ENCODE results near the gene KIF27. TPM values are rescaled to one million over a fixed set of nuclear protein-coding genes. Genes with fewer than 3 reads are reported as not detected.
"Not testable (repeated sequence)": the region's sequence is repeated elsewhere in the genome, so short reads cannot be mapped to it uniquely, and the experiment has no call there.

The KIF27 gene
- total and polyA plus RNA-seq, 2 donors (not counting 1 experiment from before 2014, with no cell fraction given) = 1.00 to 4.8 TPM

- not testable (repeated sequence) for H3K4me2 ChIP-seq (ENCODE audit: extremely low read depth, insufficient read depth, low read length); H2AFZ ChIP-seq (ENCODE audit: low read length); H3K4me1 ChIP-seq (ENCODE audit: control insufficient read depth, extremely low read depth, insufficient read depth, low read length); H3K79me2 ChIP-seq (ENCODE audit: control insufficient read depth, insufficient read depth, low read length); H3K36me3 ChIP-seq (ENCODE audit: control insufficient read depth, insufficient read depth, low read length); H3K4me3 ChIP-seq (replicated peaks in 1 of 4; ENCODE audit: control extremely low read depth in 1 of 4, insufficient read depth in 1 of 4, low read depth in 3 of 4, low read length in 4 of 4); H3K9me3 ChIP-seq (ENCODE audit: control insufficient read depth, insufficient read depth, low read depth, low read length); H3K27ac ChIP-seq (ENCODE audit: insufficient read depth, low read length); H3K27me3 ChIP-seq (ENCODE audit: control insufficient read depth, insufficient read depth, low read length); H3K9ac ChIP-seq (ENCODE audit: insufficient read depth, low read length); H4K20me1 ChIP-seq (ENCODE audit: control insufficient read depth, extremely low read depth, insufficient read depth, low read length); DNase-seq (ENCODE audit: low read depth in 2 of 2)
Observed at GRCh38 chr9:83875559-83875958, 45.7 kb downstream of the KIF27 start.

DNA sequence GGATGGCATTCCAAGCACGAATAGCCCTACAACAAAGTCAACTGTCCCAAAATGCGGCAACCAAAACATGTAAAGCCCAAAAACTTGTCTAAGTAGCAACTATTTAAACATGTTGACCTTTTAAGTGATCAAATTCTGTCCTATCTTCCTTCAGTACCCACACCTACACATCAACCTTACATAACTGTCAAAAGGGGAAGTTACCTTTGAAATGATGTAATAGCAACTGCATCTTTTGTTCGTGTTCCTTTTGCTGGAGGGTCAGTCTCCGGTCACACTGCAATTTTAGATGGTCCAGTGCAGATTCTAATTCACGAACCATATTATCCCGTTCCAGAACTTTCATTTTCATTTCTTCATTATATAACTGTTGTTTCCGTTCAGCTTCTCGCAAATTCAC is 71.3 kb downstream of the KIF27 start:
- not testable (repeated sequence) for DNase-seq (ENCODE audit: low read depth in 2 of 2); H2AFZ ChIP-seq (ENCODE audit: low read length); H4K20me1 ChIP-seq (ENCODE audit: control insufficient read depth, extremely low read depth, insufficient read depth, low read length); H3K79me2 ChIP-seq (ENCODE audit: control insufficient read depth, insufficient read depth, low read length); H3K4me1 ChIP-seq (ENCODE audit: control insufficient read depth, extremely low read depth, insufficient read depth, low read length); H3K9me3 ChIP-seq (ENCODE audit: control insufficient read depth, insufficient read depth, low read depth, low read length); H3K27ac ChIP-seq (ENCODE audit: insufficient read depth, low read length); H3K4me2 ChIP-seq (ENCODE audit: extremely low read depth, insufficient read depth, low read length); H3K27me3 ChIP-seq (ENCODE audit: control insufficient read depth, insufficient read depth, low read length); H3K9ac ChIP-seq (ENCODE audit: insufficient read depth, low read length); H3K36me3 ChIP-seq (ENCODE audit: control insufficient read depth, insufficient read depth, low read length); H3K4me3 ChIP-seq (replicated peaks in 1 of 4; ENCODE audit: control extremely low read depth in 1 of 4, insufficient read depth in 1 of 4, low read depth in 3 of 4, low read length in 4 of 4)

GRCh38 chr9:83837070-83837643 is 84.1 kb downstream of the KIF27 start:
- H2AFZ ChIP-seq (ENCODE audit: low read length); H3K9me3 ChIP-seq (ENCODE audit: control insufficient read depth, insufficient read depth, low read depth, low read length); H3K27ac ChIP-seq (ENCODE audit: insufficient read depth, low read length); H3K36me3 ChIP-seq (ENCODE audit: control insufficient read depth, insufficient read depth, low read length); H3K27me3 ChIP-seq (ENCODE audit: control insufficient read depth, insufficient read depth, low read length); H3K79me2 ChIP-seq (ENCODE audit: control insufficient read depth, insufficient read depth, low read length); H3K9ac ChIP-seq (ENCODE audit: insufficient read depth, low read length); H3K4me3 ChIP-seq (replicated peaks in 1 of 4; ENCODE audit: control extremely low read depth in 1 of 4, insufficient read depth in 1 of 4, low read depth in 3 of 4, low read length in 4 of 4); H3K4me1 ChIP-seq (ENCODE audit: control insufficient read depth, extremely low read depth, insufficient read depth, low read length); H4K20me1 ChIP-seq (ENCODE audit: control insufficient read depth, extremely low read depth, insufficient read depth, low read length); H3K4me2 ChIP-seq (ENCODE audit: extremely low read depth, insufficient read depth, low read length): not testable (repeated sequence)
- DNase-seq (ENCODE audit: low read depth in 2 of 2) = peak in 1 of 2 donors; percentile 1

DNA sequence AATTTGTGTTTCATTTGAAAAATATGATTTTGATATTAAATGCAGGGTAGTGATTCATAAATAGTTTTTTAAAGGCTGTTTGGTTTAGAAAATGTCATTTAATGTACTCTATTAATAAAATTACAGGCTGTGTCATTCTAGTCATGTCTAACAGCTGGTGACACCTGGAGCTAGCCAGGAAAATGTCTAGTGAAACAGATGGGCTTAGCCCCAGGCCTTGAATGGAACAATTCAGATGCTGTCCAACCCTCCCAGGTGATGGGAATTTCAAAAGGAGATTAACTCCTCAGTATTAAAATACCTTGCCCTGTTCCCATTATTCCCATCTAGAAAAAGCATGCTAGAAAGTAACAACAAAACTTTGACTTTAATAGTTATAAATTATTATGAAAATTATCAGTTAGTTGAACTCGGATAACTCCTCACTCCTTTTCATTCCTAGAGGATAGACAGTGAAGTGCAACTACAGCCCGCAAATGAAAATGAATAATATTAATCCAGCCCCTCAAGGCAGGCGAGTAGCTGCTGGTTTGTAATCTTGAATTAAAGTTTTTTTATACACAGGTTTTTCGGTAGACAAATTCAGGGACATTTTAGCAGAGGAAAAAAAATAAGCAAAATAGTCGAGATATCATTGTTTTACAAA is 90.7 kb downstream of the KIF27 start:
- not testable (repeated sequence) for H3K9me3 ChIP-seq (ENCODE audit: control insufficient read depth, insufficient read depth, low read depth, low read length); H3K27ac ChIP-seq (ENCODE audit: insufficient read depth, low read length); DNase-seq (ENCODE audit: low read depth in 2 of 2); H3K27me3 ChIP-seq (ENCODE audit: control insufficient read depth, insufficient read depth, low read length); H3K4me1 ChIP-seq (ENCODE audit: control insufficient read depth, extremely low read depth, insufficient read depth, low read length); H3K79me2 ChIP-seq (ENCODE audit: control insufficient read depth, insufficient read depth, low read length); H3K4me2 ChIP-seq (ENCODE audit: extremely low read depth, insufficient read depth, low read length); H2AFZ ChIP-seq (ENCODE audit: low read length); H4K20me1 ChIP-seq (ENCODE audit: control insufficient read depth, extremely low read depth, insufficient read depth, low read length); H3K9ac ChIP-seq (ENCODE audit: insufficient read depth, low read length); H3K4me3 ChIP-seq (replicated peaks in 1 of 4; ENCODE audit: control extremely low read depth in 1 of 4, insufficient read depth in 1 of 4, low read depth in 3 of 4, low read length in 4 of 4); H3K36me3 ChIP-seq (ENCODE audit: control insufficient read depth, insufficient read depth, low read length)

GRCh38 chr9:83824986-83825623 is 96.1 kb downstream of the KIF27 start:
- not testable (repeated sequence) for H3K9ac ChIP-seq (ENCODE audit: insufficient read depth, low read length); H3K9me3 ChIP-seq (ENCODE audit: control insufficient read depth, insufficient read depth, low read depth, low read length)

DNA sequence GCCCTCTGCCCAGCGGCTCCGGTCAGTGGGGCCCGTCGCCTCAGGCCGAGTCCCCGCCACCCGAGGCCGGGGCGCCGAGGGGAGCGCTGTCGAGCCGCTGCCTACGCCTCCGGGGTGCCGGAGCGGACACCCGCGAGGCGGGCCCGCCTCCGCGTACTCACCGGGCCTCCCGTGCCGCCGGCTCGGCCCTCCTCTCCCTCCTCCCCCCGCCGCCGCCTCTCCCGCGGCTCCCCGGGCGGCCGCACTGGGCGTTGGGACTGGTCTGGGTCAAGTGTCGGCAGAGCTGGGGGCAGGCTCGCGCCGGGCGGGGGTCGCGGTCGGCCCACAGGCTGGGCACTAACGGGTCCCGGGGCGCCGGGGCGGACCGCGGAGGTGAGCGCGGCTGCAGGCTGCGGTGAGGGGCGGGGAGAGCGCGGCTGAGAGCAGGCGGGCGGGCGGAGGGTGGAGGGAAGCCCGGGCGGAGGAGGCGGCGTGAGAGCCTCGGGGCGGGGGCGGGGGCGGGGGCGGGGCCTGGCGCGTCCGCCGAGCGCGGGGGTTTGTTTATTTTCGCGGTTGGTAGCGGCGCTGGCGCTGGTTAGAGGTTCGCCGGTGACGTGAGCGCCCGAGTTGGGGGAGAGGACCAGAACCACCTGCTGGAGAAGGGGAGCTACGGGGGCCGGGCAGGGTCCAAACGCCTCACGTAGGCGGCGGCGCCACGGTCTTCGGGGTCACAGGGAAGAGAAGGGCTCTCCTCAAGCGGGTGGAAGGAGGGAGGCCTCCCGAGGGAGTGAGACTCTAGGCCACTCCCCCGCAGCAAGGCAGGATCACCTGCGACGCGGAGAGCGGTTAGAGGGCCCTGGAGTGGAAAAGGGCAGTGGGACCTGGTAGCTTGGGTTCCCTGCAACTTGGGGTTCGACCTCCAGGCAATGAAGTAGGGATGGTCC is 103.6 kb downstream of the KIF27 start, which contains the start of gene GKAP1:
TSS of gene GKAP1 (minus strand) at position 414 of the 923 bp plus-strand sequence. CDS start 11,252 bp downstream, outside the sequence.
- not testable (repeated sequence) for H3K27ac ChIP-seq (ENCODE audit: insufficient read depth, low read length); H3K36me3 ChIP-seq (ENCODE audit: control insufficient read depth, insufficient read depth, low read length); H3K79me2 ChIP-seq (ENCODE audit: control insufficient read depth, insufficient read depth, low read length); H3K27me3 ChIP-seq (ENCODE audit: control insufficient read depth, insufficient read depth, low read length); H3K9me3 ChIP-seq (ENCODE audit: control insufficient read depth, insufficient read depth, low read depth, low read length); H4K20me1 ChIP-seq (ENCODE audit: control insufficient read depth, extremely low read depth, insufficient read depth, low read length); H3K4me1 ChIP-seq (ENCODE audit: control insufficient read depth, extremely low read depth, insufficient read depth, low read length)
- peak within 1 kb of the TSS; percentile 23 for H2AFZ ChIP-seq (ENCODE audit: low read length)
- peak; percentile 58 to 68 for DNase-seq (ENCODE audit: low read depth in 2 of 2)
- peak within 1 kb of the TSS; percentile 50 for H3K9ac ChIP-seq (ENCODE audit: insufficient read depth, low read length)
- peak within 1 kb of the TSS; percentile 48 to 63 (median 58) for H3K4me3 ChIP-seq (replicated peaks in 1 of 4; ENCODE audit: control extremely low read depth in 1 of 4, insufficient read depth in 1 of 4, low read depth in 3 of 4, low read length in 4 of 4)
- peak within 1 kb of the TSS; percentile 75 for H3K4me2 ChIP-seq (ENCODE audit: extremely low read depth, insufficient read depth, low read length)

More at GRCh38 chr9:83824986-83825623, 96.1 kb downstream of the KIF27 start:
- H2AFZ ChIP-seq (ENCODE audit: low read length) = peak overlapping the region; percentile 62
- not testable (repeated sequence) for H4K20me1 ChIP-seq (ENCODE audit: control insufficient read depth, extremely low read depth, insufficient read depth, low read length); H3K79me2 ChIP-seq (ENCODE audit: control insufficient read depth, insufficient read depth, low read length); H3K27ac ChIP-seq (ENCODE audit: insufficient read depth, low read length); H3K4me2 ChIP-seq (ENCODE audit: extremely low read depth, insufficient read depth, low read length); H3K36me3 ChIP-seq (ENCODE audit: control insufficient read depth, insufficient read depth, low read length); H3K4me3 ChIP-seq (replicated peaks in 1 of 4; ENCODE audit: control extremely low read depth in 1 of 4, insufficient read depth in 1 of 4, low read depth in 3 of 4, low read length in 4 of 4); H3K4me1 ChIP-seq (ENCODE audit: control insufficient read depth, extremely low read depth, insufficient read depth, low read length); H3K27me3 ChIP-seq (ENCODE audit: control insufficient read depth, insufficient read depth, low read length)
- DNase-seq (ENCODE audit: low read depth in 2 of 2) = peak; percentile 27 to 79
